Right forelimb (tissue), 1 donor: ENCODE measurements around the gene TSGA10IP.

ENCODE experiments used
- DNase-seq: peaks from one replicate; pipeline ENCODE4 v3.0.0-alpha.2; 2018

Gene TSGA10IP

DNA sequence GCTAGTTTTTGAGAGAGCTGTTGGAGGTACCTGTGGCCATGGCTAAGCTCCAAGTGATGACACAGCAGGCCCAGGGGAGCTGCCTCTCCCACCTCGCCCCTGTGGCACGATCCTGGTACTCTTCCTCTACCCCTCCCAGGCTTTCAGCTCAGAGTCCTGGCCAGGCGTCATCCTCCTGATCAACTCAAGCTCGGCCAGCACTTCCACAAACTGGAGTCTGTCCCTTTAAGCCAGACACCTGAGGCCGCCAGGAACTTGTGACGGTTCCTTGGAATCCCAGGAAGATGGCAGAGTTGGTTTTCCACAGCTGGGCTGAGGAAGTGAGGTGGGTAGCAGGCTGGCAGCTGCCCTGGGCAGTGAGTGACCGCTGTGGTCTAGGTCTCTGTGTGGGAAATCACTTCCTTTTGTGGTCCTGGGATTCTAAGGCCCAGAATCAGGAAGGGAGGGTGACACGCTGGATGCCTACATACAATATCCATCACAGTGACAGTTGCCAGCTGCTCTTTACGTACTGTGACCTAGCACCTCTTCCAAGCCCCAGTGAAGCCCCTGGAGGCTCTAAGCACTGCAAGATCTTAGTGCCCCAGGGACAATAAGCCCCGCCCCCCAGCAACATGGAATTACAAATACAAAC lies 63.3 kb downstream of the TSGA10IP start:
- DNase-seq, result no peak
